ENCODE data around the gene FCRL2.
"Not testable (repeated sequence)": the region's sequence is repeated elsewhere in the genome, so short reads cannot be mapped to it uniquely, and the experiment has no call there.

The FCRL2 gene

DNA sequence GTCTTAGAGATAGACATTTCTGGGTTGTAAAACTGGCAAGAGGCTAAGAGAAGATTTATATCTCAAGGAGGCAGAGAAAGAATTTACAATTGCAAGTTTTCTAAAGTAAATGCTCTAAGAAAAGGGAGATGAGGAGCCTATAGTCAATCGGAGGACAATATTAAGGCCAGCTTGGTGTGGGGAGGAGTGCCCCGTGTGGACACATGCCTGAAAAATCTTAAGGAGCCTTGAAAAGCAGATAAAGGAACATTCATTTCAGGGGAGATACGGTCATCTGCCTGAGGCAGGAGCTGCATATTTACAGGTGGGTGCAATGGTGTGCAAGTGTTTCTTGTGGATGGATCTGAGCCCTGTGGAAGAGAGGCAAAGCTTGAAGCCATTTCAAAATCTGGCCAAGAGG lies 25.6 kb downstream of the FCRL2 start:
- no peak for DNase-seq

DNA sequence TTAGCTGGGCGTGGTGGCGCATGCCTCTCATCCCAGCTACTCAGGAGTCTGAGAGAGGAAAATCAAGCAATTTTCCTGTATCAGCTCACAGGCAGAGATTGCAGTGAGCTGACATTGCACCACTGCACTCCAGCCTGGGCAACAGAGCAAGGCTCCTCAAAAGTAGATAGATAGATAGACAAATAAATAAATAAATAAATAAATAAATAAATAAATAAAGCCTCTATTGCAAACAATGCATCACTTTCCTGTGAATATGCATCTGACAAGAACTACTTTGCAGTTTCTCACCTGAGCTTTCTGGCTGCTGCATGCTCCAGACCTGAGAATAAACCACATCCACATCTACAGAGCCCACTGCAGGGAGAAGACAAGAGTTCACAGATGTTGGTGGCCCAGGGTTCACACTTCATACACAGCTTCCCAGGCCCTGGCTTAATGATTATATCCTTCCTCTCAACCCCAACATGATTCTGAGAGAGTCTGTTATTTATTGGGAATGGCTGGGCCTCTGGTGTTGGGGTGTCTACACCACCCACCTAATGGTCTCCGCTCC lies 28.6 kb downstream of the FCRL2 start:
- no peak for DNase-seq

DNA sequence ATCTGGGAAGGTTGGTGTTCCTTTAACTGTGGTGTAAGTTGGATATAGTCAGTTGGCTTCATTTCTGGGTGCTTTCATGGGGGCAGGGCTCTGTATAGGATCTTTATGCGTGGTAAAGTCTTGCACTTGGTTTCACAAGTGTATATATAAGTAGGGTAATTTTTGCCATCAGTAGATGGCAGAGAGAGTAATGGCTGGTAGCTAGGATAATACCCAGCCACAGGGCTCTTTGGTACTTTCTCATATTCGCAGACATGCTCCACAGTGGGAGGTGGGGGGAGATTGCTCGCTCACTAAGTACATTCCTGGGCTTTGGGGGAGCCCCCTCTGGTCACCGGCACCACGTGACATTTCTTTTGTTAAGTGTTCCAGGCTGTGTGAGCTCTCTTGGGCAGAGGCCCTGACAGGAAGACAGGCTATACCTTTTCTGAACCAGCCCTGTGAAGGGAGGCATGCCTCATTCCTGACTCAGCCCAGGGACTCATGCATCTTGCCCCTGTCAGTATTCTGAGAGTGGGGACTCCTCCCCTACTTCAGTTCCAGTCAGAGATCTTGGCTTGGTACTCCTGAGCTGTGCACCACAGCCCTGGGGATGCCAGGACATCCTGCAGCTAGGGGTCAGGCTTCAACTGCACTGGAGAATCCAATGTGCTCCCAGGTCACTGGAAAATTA lies 37.6 kb downstream of the FCRL2 start:
- DNase-seq, result no peak

DNA sequence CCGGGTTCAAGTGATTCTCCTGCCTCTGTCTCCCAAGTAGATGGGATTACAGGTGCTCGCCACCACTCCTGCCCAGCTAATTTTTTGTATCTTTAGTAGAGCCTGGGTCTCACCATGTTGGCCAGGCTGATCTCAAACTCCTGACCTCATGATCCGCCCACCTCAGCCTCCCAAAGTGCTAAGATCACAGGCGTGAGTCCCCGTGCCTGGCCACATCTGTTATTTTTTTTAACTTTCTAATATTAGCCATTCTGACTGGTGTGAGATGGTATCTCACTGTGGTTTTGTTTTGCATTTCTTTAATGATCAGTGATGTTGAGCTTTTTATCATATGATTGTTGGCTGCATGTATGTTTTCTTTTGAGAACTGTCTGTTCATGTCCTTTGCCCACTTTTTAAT lies 40.9 kb downstream of the FCRL2 start:
- DNase-seq, result not testable (repeated sequence)

DNA sequence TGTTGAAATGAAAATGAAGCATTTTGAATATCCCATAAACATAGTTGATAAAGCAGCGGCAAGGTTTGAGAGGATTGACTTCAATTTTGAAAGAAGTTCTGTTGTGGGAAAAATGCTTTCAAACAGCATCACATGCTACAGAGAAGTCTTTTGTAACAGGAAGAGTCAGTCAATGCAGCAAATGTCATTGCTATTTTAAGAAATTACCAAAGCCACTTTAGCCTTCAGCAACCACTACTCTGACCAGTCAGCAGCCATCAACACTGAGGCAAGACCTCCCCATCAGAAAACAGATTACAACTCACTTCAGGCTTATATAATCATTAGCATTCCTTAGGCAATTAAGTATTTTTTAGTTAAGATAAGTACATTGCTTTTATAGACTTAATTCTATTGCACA lies 42.6 kb downstream of the FCRL2 start:
- no peak for DNase-seq

DNA sequence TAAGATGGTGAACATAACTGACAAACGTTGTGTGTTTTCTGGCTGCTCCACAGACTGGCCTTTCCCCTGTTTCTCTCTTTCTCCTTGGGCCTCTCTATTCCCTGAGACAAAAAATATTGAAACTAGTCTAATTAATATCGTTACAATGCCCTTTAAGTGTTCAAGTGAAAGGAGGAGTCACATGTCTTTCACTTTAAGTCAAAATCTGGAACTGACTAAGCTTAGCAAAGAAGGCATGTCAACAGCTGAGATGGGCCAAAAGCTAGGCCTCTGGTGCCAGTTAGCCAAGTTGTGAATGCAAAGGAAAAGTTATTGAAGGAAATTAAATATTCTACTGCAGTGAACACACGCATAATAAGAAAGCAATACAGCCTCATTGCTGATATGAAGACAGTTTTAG lies 44.2 kb downstream of the FCRL2 start:
- DNase-seq, result no peak

DNA sequence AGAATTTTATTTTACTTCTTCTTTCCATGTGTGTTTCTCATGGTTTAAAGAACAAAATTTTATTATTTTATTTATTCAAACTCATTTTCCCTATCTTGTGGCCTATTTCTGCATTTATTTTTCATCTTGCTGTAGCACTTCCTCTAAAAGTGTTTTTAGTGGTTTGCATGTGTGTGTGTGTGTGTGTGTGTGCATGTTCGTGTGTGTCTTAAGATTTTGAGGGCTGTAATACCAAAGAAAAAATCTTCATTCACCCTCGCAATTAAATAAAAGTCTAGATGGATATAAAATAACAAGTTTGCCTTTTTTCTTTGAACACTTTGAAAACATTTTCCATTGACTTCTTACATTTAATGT lies 51.7 kb downstream of the FCRL2 start:
- no peak for DNase-seq

DNA sequence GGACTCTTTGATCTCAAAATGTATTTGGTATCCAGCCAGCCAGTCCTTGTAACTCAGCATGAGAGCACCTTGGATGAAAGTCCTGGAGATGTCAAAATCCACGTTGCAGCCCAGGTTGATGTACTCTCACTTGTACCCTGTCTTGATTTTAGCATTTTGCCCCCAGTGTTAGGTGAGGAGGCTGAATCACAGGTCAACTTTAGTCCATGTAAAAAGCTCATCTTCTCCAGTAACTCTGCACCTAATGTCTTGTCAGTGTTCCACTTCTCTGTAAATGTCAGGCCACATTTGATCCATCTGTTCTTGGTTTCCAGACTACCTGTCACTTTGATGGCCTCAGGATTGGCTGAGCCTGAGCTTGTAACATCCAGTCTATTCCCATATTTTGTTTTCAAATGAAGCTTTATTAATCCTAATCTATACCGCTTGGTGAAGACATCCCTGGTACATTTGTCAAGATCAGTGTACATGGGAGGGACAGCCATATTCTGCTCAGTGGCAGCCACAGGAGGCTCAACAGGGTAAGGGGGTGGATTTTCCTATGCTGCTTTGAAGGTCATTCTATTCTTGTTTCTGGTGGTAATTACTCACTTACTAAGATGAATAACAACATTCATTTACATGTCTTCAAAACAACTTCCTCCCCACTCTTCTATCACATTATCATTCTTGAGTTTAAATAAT lies 52.3 kb downstream of the FCRL2 start:
- DNase-seq, result no peak

DNA sequence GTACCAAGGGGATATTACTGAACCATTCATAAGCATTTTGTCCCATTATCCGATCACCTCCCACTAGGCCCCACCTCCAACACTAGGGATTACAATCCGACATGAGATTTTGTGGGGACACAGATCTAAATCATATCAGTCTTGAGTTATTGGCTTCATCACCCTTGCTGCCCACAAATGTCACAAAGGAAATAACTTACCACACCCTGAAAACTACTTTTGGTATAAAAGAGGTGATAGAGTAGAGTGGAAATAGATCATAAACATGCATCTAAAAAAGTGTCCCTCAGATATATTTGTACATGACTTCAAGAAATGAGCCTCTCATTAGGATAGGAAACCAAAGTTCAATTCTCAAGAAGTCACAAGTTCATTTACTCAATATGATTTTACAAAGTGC lies 53.8 kb downstream of the FCRL2 start:
- no peak for DNase-seq

DNA sequence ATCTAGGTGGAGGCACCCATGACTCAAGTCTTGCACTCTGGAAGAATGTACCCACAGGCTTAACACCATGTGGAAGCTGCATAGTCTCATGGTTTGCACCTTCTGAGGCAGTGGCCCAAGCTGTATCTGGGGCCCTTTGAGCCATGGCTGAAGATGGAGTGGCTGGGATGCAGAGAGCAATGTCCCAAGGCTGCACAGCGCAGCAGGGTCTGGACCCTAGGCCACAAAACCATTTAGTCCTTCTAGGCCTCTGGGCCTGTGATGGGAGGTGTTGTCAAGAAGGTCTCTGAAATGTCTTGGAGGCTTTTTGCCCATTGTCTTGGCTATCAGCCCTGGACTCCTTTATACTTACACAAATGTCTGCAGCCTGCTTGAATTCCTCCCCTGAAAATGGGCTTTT lies 54.9 kb downstream of the FCRL2 start:
- DNase-seq, result no peak

DNA sequence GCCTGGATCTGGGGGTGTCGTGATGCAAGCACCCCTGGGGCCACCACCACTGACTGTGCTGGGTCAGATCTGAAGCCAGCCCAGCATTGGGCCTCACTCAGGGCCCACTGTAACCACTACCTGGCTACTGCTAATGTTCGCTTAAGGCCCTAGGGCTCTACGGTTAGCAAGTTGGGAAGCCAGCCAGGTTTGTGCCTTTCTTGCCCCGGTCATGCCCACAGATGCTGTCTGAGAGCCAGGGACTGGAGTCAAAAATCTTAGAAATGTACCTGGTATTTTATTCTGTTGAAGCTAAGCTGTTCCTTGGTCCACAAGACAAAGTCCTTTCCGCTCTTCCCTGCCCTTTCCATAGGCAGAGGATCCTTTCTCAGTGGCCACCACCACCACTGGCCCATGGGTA lies 61.2 kb downstream of the FCRL2 start:
- no peak for DNase-seq

DNA sequence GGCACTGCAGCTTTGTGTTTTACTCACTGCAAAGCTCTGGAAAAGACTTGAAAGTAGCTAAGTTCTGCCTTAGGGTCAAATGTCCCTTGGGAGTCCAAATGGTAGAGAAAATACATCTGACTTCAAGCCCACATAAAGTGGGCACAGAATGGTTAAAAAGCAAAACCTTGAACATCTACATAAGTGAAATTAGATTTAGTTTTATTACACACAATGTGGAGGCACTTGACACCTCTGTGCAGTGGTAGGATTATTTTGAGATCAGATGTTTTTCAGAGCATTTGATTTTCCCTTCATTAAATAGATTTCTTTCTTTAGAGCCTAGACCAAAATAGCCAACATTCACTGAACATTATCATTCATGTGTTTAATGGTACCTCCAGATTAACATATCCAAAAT lies 65.1 kb downstream of the FCRL2 start:
- DNase-seq, result no peak

DNA sequence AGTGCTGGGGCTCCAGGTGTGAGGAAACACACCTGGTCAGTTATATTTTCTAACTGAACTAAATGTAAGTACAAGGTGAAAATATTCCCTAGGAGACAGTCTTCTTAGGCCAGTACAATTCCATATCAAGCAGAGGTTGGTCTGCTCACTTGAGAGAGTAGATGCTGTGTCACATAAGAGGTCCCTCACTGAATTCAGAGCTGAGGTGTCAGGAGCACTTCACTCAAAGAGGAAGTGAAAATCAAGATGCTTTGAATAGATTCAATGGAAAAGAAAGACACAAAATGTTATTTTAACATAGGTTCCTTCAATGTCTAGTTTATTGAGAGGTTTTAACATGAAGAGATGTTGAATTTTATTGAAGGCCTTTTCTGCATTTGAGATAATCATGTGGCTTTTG lies 72.1 kb downstream of the FCRL2 start:
- no peak for DNase-seq

DNA sequence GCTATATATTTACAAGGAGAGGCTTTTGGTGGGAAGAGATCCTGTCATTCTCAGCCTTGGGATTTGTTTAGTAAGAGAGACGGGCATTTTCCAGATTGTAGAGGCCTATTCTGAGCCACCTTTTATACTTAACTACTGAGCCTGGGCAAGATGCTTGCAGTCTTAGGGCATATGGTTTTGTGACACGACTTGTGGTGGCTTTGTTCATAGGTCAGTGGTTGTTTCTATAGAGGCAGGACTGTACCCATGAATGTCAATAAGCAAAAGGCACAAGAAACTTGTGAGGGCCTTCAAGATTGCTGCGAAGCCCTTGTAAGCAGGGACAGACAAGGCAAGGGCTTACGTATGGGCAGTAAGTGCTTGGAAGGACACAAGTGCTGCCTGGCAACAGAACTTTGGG lies 73.0 kb downstream of the FCRL2 start:
- DNase-seq, result no peak

DNA sequence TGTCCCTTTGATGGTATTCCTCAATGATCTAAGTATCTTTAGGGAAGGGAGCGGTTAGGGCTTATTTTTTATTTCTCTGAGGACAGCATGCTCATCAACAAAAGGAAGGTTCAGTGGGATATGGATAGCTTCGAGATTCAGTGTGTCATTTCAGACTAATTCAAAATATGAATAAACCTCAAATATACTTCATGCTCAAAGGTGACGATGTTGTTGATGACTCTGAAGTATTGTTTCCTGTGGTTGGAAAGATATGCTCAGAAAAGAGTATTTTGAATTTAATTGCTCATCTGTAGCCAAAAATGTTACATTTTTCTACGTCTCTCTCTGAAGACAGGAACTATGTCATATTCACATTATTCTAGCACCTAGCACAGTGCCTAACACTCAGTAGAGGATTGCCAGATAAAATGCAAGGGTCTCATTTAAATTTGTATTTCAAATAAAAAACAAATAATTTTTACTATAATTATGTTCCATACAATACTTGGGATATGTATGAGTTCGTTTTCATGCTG lies 74.6 kb downstream of the FCRL2 start:
- no peak for DNase-seq

DNA sequence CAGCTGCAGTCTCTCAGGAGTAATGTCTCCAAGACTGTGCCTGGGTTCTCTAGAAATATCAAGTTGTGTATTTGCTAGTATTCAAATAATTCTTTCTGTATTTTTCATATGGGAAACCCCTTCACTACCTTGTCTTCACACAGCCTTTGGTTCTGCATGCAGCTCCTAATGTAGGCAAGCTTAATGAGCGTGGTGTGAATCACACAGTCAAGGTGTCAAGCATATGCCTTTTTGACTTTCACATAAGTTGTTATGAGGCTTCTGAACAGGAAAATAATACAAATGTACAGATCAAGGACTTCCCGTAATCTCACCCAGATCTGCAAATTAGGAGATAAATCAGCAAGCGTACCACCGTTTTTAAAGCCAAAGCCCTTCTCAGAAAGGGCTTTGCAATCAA lies 76.2 kb downstream of the FCRL2 start, which contains the start of gene FCRL3:
Gene FCRL3, minus strand, starts transcription at position 38 of the 400 bp plus-strand sequence. CDS start 280 bp downstream, outside the sequence.
- no peak for DNase-seq

DNA sequence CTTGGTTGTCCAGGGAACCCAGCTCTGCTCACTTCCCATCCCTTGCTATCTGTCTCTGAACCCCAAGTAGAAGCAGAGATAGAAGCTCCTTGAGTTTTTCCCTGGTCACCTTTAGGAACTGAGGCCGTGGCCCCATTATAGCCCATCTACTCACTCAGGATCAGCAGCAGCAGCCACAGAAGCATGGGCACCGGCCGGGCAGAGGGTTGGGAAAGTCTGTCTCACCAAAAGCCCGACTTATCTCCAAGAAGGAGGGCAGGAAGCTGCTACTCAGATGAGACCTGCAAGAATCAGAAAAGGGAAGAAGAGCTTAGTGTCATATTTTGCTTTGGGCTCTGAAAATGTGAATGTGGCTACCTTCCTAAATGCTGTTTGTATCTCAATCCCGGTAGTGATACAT lies 76.6 kb downstream of the FCRL2 start:
- DNase-seq, result no peak

DNA sequence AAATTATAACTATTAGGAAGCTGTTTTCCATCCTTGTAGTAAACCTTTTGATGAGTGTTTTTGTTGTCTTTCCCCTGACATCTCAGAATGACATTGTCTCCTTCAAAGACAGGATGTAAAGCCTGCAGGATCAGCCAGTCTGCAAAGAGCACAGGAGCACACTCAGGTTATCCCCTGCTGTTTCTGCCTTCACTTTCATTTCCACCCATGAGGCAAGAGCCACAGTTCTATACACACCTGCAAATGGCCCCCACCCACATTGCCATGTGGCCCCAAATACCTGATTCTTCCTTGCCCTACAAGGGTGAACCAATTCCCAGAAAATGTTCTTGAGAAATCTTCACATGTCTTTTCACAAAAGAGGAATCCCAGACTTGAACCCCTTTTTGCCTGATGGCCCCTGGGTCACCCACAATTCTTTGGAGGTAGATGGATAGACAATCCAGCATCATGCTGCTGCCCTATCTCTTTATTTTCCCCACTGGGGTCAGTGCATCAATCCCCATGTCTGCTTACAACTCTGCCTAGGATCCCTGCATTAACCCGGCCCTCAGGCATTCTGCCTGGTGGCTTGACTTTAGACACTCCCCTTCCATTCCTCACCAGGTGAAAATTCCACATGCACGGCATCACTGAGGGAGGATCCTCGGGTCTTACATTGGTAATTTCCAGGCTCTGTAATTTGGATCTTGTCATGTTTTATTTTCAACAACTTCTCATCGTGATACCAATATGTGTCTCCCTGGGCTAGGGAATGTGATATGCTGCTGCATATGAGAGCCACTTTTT lies 79.0 kb downstream of the FCRL2 start:
- DNase-seq, result no peak

DNA sequence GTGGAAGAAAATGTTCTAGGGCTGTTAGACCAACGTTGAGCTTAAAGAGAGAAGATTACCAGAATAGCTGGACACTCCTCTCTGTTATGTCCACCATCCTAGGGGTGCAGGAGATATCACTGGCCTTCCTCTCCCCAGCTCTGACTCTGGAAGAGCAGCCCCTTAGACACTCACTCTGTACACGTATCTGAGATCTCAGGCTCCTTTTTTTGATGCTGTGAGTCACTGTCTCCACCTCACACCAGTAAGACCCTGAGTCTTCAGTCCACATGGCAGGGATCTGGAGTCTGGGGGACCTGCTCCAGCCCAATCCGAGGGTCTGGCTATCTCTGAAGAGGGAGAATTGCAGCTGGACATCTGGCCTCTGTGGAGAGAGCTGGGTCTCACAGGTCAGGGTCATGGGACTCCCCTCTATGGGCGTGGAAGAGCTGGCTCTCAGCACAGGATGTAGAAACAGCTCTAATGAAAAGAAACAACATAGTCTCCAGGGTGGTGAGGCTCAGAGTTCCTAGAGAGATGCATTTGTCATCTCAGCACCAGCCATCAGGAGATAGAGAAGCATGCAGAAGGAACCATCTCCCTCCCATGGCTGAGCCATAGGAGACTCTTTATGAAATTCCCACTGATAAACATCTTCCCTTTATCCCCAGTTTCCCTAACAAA lies 79.8 kb downstream of the FCRL2 start:
- no peak for DNase-seq

All from NCI-H1930 (cell line).